HG02981 (cell line): ENCODE results near the gene EXOC4.

Experiments
- ATAC-seq: cut with Tn5 transposase; IDR thresholded peaks from one replicate; pipeline ENCODE4 v1.9.1; 2021; ENCODE audit warnings: mild to moderate bottlenecking, moderate library complexity; ENCODE audit not compliant: unreplicated experiment

EXOC4 gene

GRCh38 chr7:133691727-133692610, 439.1 kb downstream of the EXOC4 start:
- ATAC-seq: no peak

- ATAC-seq: no peak
Measured at GRCh38 chr7:133693281-133693680, 440.4 kb downstream of the EXOC4 start.

GRCh38 chr7:133696056-133696455, 443.2 kb downstream of the EXOC4 start:
- ATAC-seq: peak; percentile 74

GRCh38 chr7:133697585-133697984, 444.7 kb downstream of the EXOC4 start:
- ATAC-seq: no peak

GRCh38 chr7:133698127-133698526, 445.2 kb downstream of the EXOC4 start:
- ATAC-seq: no peak

GRCh38 chr7:133699386-133699785, 446.5 kb downstream of the EXOC4 start:
- no peak for ATAC-seq

GRCh38 chr7:133702078-133702477, 449.2 kb downstream of the EXOC4 start:
- no peak for ATAC-seq

- ATAC-seq: no peak
Measured at GRCh38 chr7:133702960-133703359, 450.1 kb downstream of the EXOC4 start.

GRCh38 chr7:133703547-133703946, 450.7 kb downstream of the EXOC4 start:
- ATAC-seq: no peak

GRCh38 chr7:133704453-133704852, 451.6 kb downstream of the EXOC4 start:
- ATAC-seq: no peak

GRCh38 chr7:133705596-133705995, 452.7 kb downstream of the EXOC4 start:
- ATAC-seq: no peak

- ATAC-seq: no peak
Measured at GRCh38 chr7:133706016-133706415, 453.1 kb downstream of the EXOC4 start.

GRCh38 chr7:133709036-133709880, 456.4 kb downstream of the EXOC4 start:
- ATAC-seq: no peak

GRCh38 chr7:133712544-133712943, 459.7 kb downstream of the EXOC4 start:
- no peak for ATAC-seq

GRCh38 chr7:133714654-133715053, 461.8 kb downstream of the EXOC4 start:
- no peak for ATAC-seq

GRCh38 chr7:133718131-133718530, 465.3 kb downstream of the EXOC4 start:
- ATAC-seq: no peak

GRCh38 chr7:133723044-133723443, 470.2 kb downstream of the EXOC4 start:
- no peak for ATAC-seq

GRCh38 chr7:133724148-133724547, 471.3 kb downstream of the EXOC4 start:
- ATAC-seq: no peak

GRCh38 chr7:133724694-133725093, 471.8 kb downstream of the EXOC4 start:
- ATAC-seq: no peak

- no peak for ATAC-seq
Measured at GRCh38 chr7:133727476-133728214, 474.8 kb downstream of the EXOC4 start.

GRCh38 chr7:133730360-133730759, 477.5 kb downstream of the EXOC4 start:
- ATAC-seq: no peak
